GM12878 (cell line): Measurements from ENCODE around the gene LMTK2. TPM values are rescaled to one million over a fixed set of nuclear protein-coding genes. Genes with fewer than 3 reads are reported as not detected.

Experiments
- ATAC-seq: fragments of 200-7000 bp; cut with Tn5 transposase; 3 replicates; pipeline ENCODE4 v1.9.1; 2020; ENCODE audit warnings: mild to moderate bottlenecking, moderate library complexity
- BruUV-seq: library from RNA; stranded (reverse); fragments of 400-500 nt; replicated peaks from 2 replicates; lab custom pipeline; 2021; lab: Mats Ljungman, UMichigan
- CTCF ChIA-PET: fragments of 300-600 bp; sonication (Branson Sonifier 250); formaldehyde crosslinking; extraction: SDS; loops from one replicate; lab custom pipeline; 2021; ENCODE audit warnings: inconsistent platforms; lab: Yijun Ruan, JAX
- POLR2A ChIA-PET: fragments of 350-600 bp; formaldehyde crosslinking; extraction: SDS; loops from one replicate; lab custom pipeline; 2021; ENCODE audit warnings: inconsistent platforms; lab: Charles Lee
- RAD21 ChIA-PET: fragments of 300-600 bp; sonication (Branson Sonifier 250); formaldehyde crosslinking; loops from one replicate; lab custom pipeline; 2023; ENCODE audit warnings: antibody characterized with exemption; ENCODE audit not compliant: unreplicated experiment; lab: Charles Lee
- SMC1A ChIA-PET: fragments of 300-600 bp; sonication (Branson Sonifier 250); formaldehyde crosslinking; loops from one replicate; lab custom pipeline; 2023; ENCODE audit not compliant: unreplicated experiment, uncharacterized antibody; lab: Charles Lee
- DNase-seq: peaks from one replicate; pipeline ENCODE4 v3.0.0-alpha.2; 2011; ENCODE audit warnings: low read depth, low spot score
- FAIRE-seq: peaks from 3 replicates; lab custom pipeline; 2011; peaks lifted over from hg19 to GRCh38; lab: Jason Lieb, UNC
- H2AFZ ChIP-seq: 2 replicates; pipeline ENCODE4 v1.6.0; 2011; ENCODE audit warnings: low read depth, low read length, control low read depth; ENCODE audit not compliant: control insufficient read depth
- H3K27ac ChIP-seq: 2 replicates; pipeline ENCODE4 v1.5.1; 2011; ENCODE audit warnings: control low read depth; ENCODE audit not compliant: control insufficient read depth, insufficient read depth
- H3K27me3 ChIP-seq, 2 experiments: replicated peaks in 1 of 2; 2 replicates each; pipeline versions ENCODE4 v1.6.0 to v1.6.1; 2011; ENCODE audit warnings: low read length in 1 of 2; ENCODE audit not compliant: control insufficient read depth in 2 of 2, insufficient read depth in 2 of 2
- H3K36me3 ChIP-seq, 2 experiments: 2 replicates each; pipeline ENCODE4 v1.5.1; 2011; ENCODE audit warnings: low read length in 1 of 2; ENCODE audit not compliant: control insufficient read depth in 2 of 2, insufficient read depth in 2 of 2
- H3K4me1 ChIP-seq: 2 replicates; pipeline ENCODE4 v1.6.1; 2011; ENCODE audit warnings: mild to moderate bottlenecking, low read length, moderate library complexity, mixed read lengths; ENCODE audit not compliant: control insufficient read depth, insufficient read depth
- H3K4me2 ChIP-seq: 2 replicates; pipeline ENCODE4 v1.6.0; 2011; ENCODE audit warnings: control low read depth; ENCODE audit not compliant: control insufficient read depth, insufficient read depth
- H3K4me3 ChIP-seq: fragments of 200-600 bp; sonication (generic); 2 replicates; pipeline ENCODE4 v1.5.1; 2016
- H3K79me2 ChIP-seq: 2 replicates; pipeline ENCODE4 v1.6.0; 2011; ENCODE audit warnings: low read length; ENCODE audit not compliant: control insufficient read depth, insufficient read depth
- H3K9ac ChIP-seq: 2 replicates; pipeline ENCODE4 v1.8.0; 2011; ENCODE audit warnings: low read length, control low read depth, mixed read lengths; ENCODE audit not compliant: control insufficient read depth, insufficient read depth
- H3K9me3 ChIP-seq: replicated peaks from 3 replicates; pipeline ENCODE4 v1.5.1; 2011; ENCODE audit warnings: mild to moderate bottlenecking, low read length; ENCODE audit not compliant: control insufficient read depth, insufficient read depth
- H4K20me1 ChIP-seq: 2 replicates; pipeline ENCODE4 v1.6.0; 2011; ENCODE audit not compliant: control insufficient read depth, insufficient read depth
- FOXK2 ChIP-seq: fragments of 450-650 bp; IDR thresholded peaks from 2 replicates; pipeline ENCODE4 v1.6.1; 2017; ENCODE audit warnings: mild to moderate bottlenecking, moderate library complexity
- NFYB ChIP-seq: IDR thresholded peaks from 2 replicates; pipeline ENCODE4 v1.6.1; 2011; ENCODE audit warnings: low read depth, mild to moderate bottlenecking, low read length, improper control_type of control experiment, moderate library complexity; ENCODE audit not compliant: insufficient read depth
- NR2C2 ChIP-seq: IDR thresholded peaks from 2 replicates; pipeline ENCODE4 v1.6.1; 2011; ENCODE audit warnings: borderline replicate concordance, low read depth; ENCODE audit not compliant: control insufficient read depth, insufficient read length
- PAX5 ChIP-seq: IDR thresholded peaks from 2 replicates; pipeline ENCODE4 v1.6.1; 2011; ENCODE audit warnings: low read depth, low read length, borderline replicate concordance
- POLR2AphosphoS5 ChIP-seq: IDR thresholded peaks from 2 replicates; pipeline ENCODE4 v1.6.1; 2011; ENCODE audit warnings: mild to moderate bottlenecking, low read length, inconsistent platforms
- RAD21 ChIP-seq: IDR thresholded peaks from 2 replicates; pipeline ENCODE4 v1.6.1; 2011; ENCODE audit warnings: mild to moderate bottlenecking, low read depth, low read length, moderate library complexity; ENCODE audit not compliant: insufficient read depth
- SREBF1 ChIP-seq: IDR thresholded peaks from 2 replicates; pipeline ENCODE4 v1.6.1; 2012; ENCODE audit warnings: mild to moderate bottlenecking, low read length
- TCF12 ChIP-seq: IDR thresholded peaks from 2 replicates; pipeline ENCODE4 v1.6.1; 2011; ENCODE audit warnings: low read depth, mild to moderate bottlenecking, low read length
- ZNF217 ChIP-seq: fragments of 450-650 bp; IDR thresholded peaks from 2 replicates; pipeline ENCODE4 v1.6.1; 2017; ENCODE audit warnings: antibody characterized with exemption, mild to moderate bottlenecking
- WGBS: methylation state at CpG from one replicate; pipeline ENCODE4 v1.1.6; 2016; ENCODE audit warnings: low lambda C conversion rate; ENCODE audit not compliant: insufficient replicate concordance, insufficient coverage; ENCODE audit errors: missing lambda C conversion rate; 5-methylcytosine and 5-hydroxymethylcytosine counted together
- in situ Hi-C: fragments of 300-500 bp; cut with MboI; formaldehyde crosslinking; loops from 9 replicates; pipeline ENCODE4 v1.14.3; 2018; ENCODE audit warnings: mixed read lengths
- intact Hi-C: fragments of 100-400 bp; cut with micrococcal nuclease; formaldehyde crosslinking; loops from one replicate; pipeline ENCODE4 v1.14.2; 2022; ENCODE audit not compliant: unreplicated experiment
- polyA plus RNA-seq, 11 experiments: library from polyadenylated mRNA; depleted of rRNA in 4 of 11; unstranded in 6 of 11; stranded (reverse) in 5 of 11; fragments of >200 nt; fragmentation: Nextera tagmentation in 4 of 11; fragmentation: Illumina TruSeq in 1 of 11; extraction: Ambion mirVana in 4 of 11; extraction: Trizol in 1 of 11; gene quantifications; 1 replicate in 1 of 11; 2 replicates in 10 of 11; pipeline versions ENCODE4 v1.2.1 to v1.2.3, GENCODE V29; 2011 to 2016; ENCODE audit warnings: inconsistent platforms in 2 of 11, missing spikeins in 2 of 11, low read depth in 1 of 11
- total RNA-seq, 4 experiments: library from RNA; depleted of rRNA in 3 of 4; stranded (reverse); fragments of >200 nt in 3 of 4; fragmentation: Illumina TruSeq in 1 of 4; extraction: Trizol in 1 of 4; gene quantifications; 2 replicates each; pipeline versions ENCODE4 v1.2.1 to v1.2.3, GENCODE V29; 2013 to 2021
- TF ChIP-seq, protein P1 (sequence below): fragments of 450-650 bp; formaldehyde crosslinking; IDR thresholded peaks from 2 replicates; pipeline ENCODE4 v1.4.0; 2022; ENCODE audit warnings: mild to moderate bottlenecking, moderate library complexity
- TF ChIP-seq, protein P2 (sequence below): fragments of 450-650 bp; IDR thresholded peaks from 2 replicates; pipeline ENCODE4 v1.6.1; 2017; ENCODE audit warnings: low read depth, mild to moderate bottlenecking, moderate library complexity
- TF ChIP-seq, protein P3 (sequence below): IDR thresholded peaks from 2 replicates; pipeline ENCODE4 v1.6.1; 2012; ENCODE audit warnings: mild to moderate bottlenecking, low read depth, low read length

LMTK2 gene
- total and polyA plus RNA-seq, 10 of the 15 experiments (the other 5 are each of a cell fraction or from before 2014, with no cell fraction given), result 0.68 to 8.7 (median 4.6) TPM

DNA sequence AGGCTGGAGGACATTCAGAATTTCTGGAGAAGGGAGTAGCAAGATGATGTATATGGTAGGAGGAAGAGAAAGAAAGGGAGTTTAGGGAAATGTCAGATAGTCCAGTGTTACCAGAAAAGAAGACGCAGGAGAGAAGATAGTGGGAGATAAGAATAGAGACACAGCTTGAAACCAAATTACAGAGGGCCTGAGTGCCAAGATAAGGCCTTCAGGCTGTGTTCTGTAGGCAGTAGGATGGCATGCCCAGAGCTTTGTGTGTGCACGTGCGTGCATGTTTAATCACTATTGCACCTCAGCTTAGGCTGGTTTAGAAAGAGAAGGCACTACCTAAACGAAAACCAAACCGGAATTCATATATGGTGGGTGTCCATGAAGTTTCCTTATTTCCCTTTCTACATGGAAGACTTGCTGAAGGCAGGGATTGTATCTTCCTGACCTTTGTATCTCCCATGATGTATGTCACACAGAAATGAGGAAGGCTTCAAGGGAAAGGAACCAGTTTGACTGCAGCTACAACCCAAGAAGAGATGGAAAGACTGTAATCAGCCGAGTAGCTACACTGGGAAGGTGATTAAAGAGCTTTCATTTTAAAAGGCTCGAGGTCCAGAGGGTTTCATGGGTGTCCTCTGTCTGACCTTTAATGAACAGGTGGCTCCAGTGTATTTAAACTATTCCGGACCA is 68.7 kb downstream of the LMTK2 start:
- Histone ChIP-seq H3K4me3 (no peak overlapping the region), H3K9me3 (no peaks in the 10 kb centered on the region), H2AFZ (no peak overlapping the region), H3K36me3 (no peaks in the 10 kb centered on the region; a peak in 2 of 4 replicates), H3K9ac (no peak overlapping the region), H3K79me2 (no peaks in the 10 kb centered on the region), H3K27me3 (no peaks in the 10 kb centered on the region), H3K27ac (no peak overlapping the region), H3K4me1 (no peaks in the 10 kb centered on the region), H3K4me2 (no peak overlapping the region)
- intact Hi-C loops, result no loop called here
- BruUV-seq, result TSS peak; percentile 22
- CTCF ChIA-PET, result interaction anchor here (1.1 to 4.5 kb wide), 2 partner anchors 13 to 154 kb away, joined by 4 to 31 read pairs; no protein-coding TSS in a partner anchor
- ATAC-seq, result no peak
- FAIRE-seq, result no peak
- SMC1A ChIA-PET, result interaction anchor here (0.8 to 1.1 kb wide), 2 partner anchors 55 to 226 kb away, joined by 3 to 4 read pairs; no protein-coding TSS in a partner anchor
- 94% methylated on average over 8 of the region's 8 CpGs for WGBS
- DNase-seq, result no peak
- RAD21 ChIA-PET, result interaction anchor here (0.7 kb wide), 1 partner anchor 75 kb away, joined by 3 read pairs; no protein-coding TSS in a partner anchor
- in situ Hi-C loops, result no loop called here
- POLR2A ChIA-PET, result no interaction called here
- TF ChIP-seq RAD21 (no peak), NFYB (no peak), TCF12 (no peak), PAX5 (no peak), ZNF217 (no peak), POLR2AphosphoS5 (no peak), FOXK2 (no peak), SREBF1 (no peak), NR2C2 (no peak)
- TF ChIP-seq, protein P1, sequence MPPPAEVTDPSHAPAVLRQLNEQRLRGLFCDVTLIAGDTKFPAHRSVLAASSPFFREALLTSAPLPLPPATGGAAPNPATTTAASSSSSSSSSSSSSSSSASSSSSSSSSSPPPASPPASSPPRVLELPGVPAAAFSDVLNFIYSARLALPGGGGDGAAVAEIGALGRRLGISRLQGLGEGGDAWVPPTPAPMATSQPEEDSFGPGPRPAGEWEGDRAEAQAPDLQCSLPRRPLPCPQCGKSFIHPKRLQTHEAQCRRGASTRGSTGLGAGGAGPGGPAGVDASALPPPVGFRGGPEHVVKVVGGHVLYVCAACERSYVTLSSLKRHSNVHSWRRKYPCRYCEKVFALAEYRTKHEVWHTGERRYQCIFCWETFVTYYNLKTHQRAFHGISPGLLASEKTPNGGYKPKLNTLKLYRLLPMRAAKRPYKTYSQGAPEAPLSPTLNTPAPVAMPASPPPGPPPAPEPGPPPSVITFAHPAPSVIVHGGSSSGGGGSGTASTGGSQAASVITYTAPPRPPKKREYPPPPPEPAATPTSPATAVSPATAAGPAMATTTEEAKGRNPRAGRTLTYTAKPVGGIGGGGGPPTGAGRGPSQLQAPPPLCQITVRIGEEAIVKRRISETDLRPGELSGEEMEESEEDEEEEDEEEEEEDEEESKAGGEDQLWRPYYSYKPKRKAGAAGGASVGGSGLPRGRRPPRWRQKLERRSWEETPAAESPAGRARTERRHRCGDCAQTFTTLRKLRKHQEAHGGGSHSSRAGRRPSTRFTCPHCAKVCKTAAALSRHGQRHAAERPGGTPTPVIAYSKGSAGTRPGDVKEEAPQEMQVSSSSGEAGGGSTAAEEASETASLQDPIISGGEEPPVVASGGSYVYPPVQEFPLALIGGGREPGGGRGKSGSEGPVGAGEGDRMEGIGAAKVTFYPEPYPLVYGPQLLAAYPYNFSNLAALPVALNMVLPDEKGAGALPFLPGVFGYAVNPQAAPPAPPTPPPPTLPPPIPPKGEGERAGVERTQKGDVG, result no peak
- TF ChIP-seq, protein P2, sequence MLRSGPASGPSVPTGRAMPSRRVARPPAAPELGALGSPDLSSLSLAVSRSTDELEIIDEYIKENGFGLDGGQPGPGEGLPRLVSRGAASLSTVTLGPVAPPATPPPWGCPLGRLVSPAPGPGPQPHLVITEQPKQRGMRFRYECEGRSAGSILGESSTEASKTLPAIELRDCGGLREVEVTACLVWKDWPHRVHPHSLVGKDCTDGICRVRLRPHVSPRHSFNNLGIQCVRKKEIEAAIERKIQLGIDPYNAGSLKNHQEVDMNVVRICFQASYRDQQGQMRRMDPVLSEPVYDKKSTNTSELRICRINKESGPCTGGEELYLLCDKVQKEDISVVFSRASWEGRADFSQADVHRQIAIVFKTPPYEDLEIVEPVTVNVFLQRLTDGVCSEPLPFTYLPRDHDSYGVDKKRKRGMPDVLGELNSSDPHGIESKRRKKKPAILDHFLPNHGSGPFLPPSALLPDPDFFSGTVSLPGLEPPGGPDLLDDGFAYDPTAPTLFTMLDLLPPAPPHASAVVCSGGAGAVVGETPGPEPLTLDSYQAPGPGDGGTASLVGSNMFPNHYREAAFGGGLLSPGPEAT, result no peak
- TF ChIP-seq, protein P3, sequence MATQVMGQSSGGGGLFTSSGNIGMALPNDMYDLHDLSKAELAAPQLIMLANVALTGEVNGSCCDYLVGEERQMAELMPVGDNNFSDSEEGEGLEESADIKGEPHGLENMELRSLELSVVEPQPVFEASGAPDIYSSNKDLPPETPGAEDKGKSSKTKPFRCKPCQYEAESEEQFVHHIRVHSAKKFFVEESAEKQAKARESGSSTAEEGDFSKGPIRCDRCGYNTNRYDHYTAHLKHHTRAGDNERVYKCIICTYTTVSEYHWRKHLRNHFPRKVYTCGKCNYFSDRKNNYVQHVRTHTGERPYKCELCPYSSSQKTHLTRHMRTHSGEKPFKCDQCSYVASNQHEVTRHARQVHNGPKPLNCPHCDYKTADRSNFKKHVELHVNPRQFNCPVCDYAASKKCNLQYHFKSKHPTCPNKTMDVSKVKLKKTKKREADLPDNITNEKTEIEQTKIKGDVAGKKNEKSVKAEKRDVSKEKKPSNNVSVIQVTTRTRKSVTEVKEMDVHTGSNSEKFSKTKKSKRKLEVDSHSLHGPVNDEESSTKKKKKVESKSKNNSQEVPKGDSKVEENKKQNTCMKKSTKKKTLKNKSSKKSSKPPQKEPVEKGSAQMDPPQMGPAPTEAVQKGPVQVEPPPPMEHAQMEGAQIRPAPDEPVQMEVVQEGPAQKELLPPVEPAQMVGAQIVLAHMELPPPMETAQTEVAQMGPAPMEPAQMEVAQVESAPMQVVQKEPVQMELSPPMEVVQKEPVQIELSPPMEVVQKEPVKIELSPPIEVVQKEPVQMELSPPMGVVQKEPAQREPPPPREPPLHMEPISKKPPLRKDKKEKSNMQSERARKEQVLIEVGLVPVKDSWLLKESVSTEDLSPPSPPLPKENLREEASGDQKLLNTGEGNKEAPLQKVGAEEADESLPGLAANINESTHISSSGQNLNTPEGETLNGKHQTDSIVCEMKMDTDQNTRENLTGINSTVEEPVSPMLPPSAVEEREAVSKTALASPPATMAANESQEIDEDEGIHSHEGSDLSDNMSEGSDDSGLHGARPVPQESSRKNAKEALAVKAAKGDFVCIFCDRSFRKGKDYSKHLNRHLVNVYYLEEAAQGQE, result no peak
- TF ChIP-seq, all 136 proteins: peak for 0
- no peaks in the 10 kb centered on the region for H4K20me1 ChIP-seq
